HG02642 (cell line): ENCODE measurements around the gene FILIP1L.
A peak's percentile ranks its signal among the peaks of the same experiment; 100 is the strongest.

Experiments used
- ATAC-seq: cut with Tn5 transposase; IDR thresholded peaks from one replicate; pipeline ENCODE4 v1.9.1; 2021; ENCODE audit warnings: mild to moderate bottlenecking; ENCODE audit not compliant: unreplicated experiment, poor library complexity

Gene FILIP1L

GRCh38 chr3:100047455-100048141, 66.7 kb downstream of the FILIP1L start:
- ATAC-seq: peak; percentile 85

- no peak for ATAC-seq
Observed at GRCh38 chr3:100046986-100047385, 67.3 kb downstream of the FILIP1L start.

GRCh38 chr3:100045696-100046095, 68.6 kb downstream of the FILIP1L start:
- ATAC-seq: no peak

GRCh38 chr3:100044369-100044768, 69.9 kb downstream of the FILIP1L start:
- ATAC-seq: peak; percentile 78

- no peak for ATAC-seq
Observed at GRCh38 chr3:100043271-100043670, 71.0 kb downstream of the FILIP1L start.

- ATAC-seq: no peak
Observed at GRCh38 chr3:100042166-100042981, 71.9 kb downstream of the FILIP1L start.

GRCh38 chr3:100041328-100041749, 73.0 kb downstream of the FILIP1L start:
- no peak for ATAC-seq

- no peak for ATAC-seq
Observed at GRCh38 chr3:100040451-100041225, 73.7 kb downstream of the FILIP1L start.

- ATAC-seq: no peak
Observed at GRCh38 chr3:100039075-100039474, 75.2 kb downstream of the FILIP1L start.

GRCh38 chr3:100033903-100034471, 80.3 kb downstream of the FILIP1L start:
- ATAC-seq: no peak

- no peak for ATAC-seq
Observed at GRCh38 chr3:100033184-100033583, 81.1 kb downstream of the FILIP1L start.

- ATAC-seq: no peak
Observed at GRCh38 chr3:100032243-100032642, 82.1 kb downstream of the FILIP1L start.

- ATAC-seq: no peak
Observed at GRCh38 chr3:100030914-100031425, 83.3 kb downstream of the FILIP1L start.

- peak; percentile 44 for ATAC-seq
Observed at GRCh38 chr3:100030346-100030745, 84.0 kb downstream of the FILIP1L start.

- peak; percentile 62 for ATAC-seq
Observed at GRCh38 chr3:100029689-100030088, 84.6 kb downstream of the FILIP1L start.

GRCh38 chr3:100029052-100029451, 85.2 kb downstream of the FILIP1L start:
- ATAC-seq: no peak

- ATAC-seq: no peak
Observed at GRCh38 chr3:100027321-100027720, 87.0 kb downstream of the FILIP1L start.

GRCh38 chr3:100024520-100025303, 89.6 kb downstream of the FILIP1L start:
- ATAC-seq: no peak

GRCh38 chr3:100023595-100023994, 90.7 kb downstream of the FILIP1L start:
- no peak for ATAC-seq

- no peak for ATAC-seq
Observed at GRCh38 chr3:100023150-100023549, 91.2 kb downstream of the FILIP1L start.
